IMR-90 (cell line): ENCODE measurements around the gene F2RL3. TPM values are rescaled to one million over a fixed set of nuclear protein-coding genes. Genes with fewer than 3 reads are reported as not detected.

Experiments used
- ATAC-seq: fragments of 200-7000 bp; cut with Tn5 transposase; 2 replicates; pipeline ENCODE4 v1.9.1; 2020; ENCODE audit warnings: low read depth, mild to moderate bottlenecking, moderate library complexity
- BruUV-seq: library from RNA; stranded (reverse); fragments of 400-500 nt; replicated peaks from 2 replicates; lab custom pipeline; 2021; lab: Mats Ljungman, UMichigan
- CTCF ChIA-PET: fragments of 300-600 bp; formaldehyde crosslinking; extraction: SDS; loops from one replicate; lab custom pipeline; 2021; ENCODE audit warnings: antibody characterized with exemption; lab: Yijun Ruan, JAX
- POLR2A ChIA-PET: fragments of 300-600 bp; sonication (Branson Sonifier 250); formaldehyde crosslinking; loops from one replicate; lab custom pipeline; 2022; ENCODE audit warnings: antibody characterized with exemption; ENCODE audit not compliant: unreplicated experiment; lab: Charles Lee
- DNase-seq: peaks from one replicate; pipeline ENCODE4 v3.0.0; 2013
- H2AFZ ChIP-seq: replicated peaks from 2 replicates; pipeline ENCODE3; 2013; ENCODE audit warnings: low read length, mild to moderate bottlenecking; ENCODE audit not compliant: poor library complexity
- H2AK5ac ChIP-seq: 2 replicates; pipeline ENCODE4 v1.6.1; 2013; ENCODE audit warnings: low read depth, low read length, inconsistent platforms
- H2AK9ac ChIP-seq: replicated peaks from 2 replicates; pipeline ENCODE3; 2013; ENCODE audit warnings: mild to moderate bottlenecking, low read depth, low read length, moderate library complexity; ENCODE audit not compliant: poor library complexity
- H2BK120ac ChIP-seq: 2 replicates; pipeline ENCODE4 v1.6.1; 2013; ENCODE audit warnings: low read depth, low read length, inconsistent platforms
- H2BK15ac ChIP-seq: 3 replicates; pipeline ENCODE4 v1.6.1; 2013; ENCODE audit warnings: low read depth, low read length, inconsistent platforms
- H2BK20ac ChIP-seq: 2 replicates; pipeline ENCODE4 v1.6.1; 2013; ENCODE audit warnings: low read depth, mild to moderate bottlenecking, inconsistent platforms, low read length, moderate library complexity
- H2BK5ac ChIP-seq: 2 replicates; pipeline ENCODE4 v1.6.1; 2013; ENCODE audit warnings: mild to moderate bottlenecking, low read depth, low read length, inconsistent platforms; ENCODE audit not compliant: poor library complexity, severe bottlenecking
- H3K14ac ChIP-seq: replicated peaks from 2 replicates; pipeline ENCODE4 v1.6.1; 2013; ENCODE audit warnings: low read depth, low read length, inconsistent platforms
- H3K18ac ChIP-seq: 2 replicates; pipeline ENCODE4 v1.6.1; 2013; ENCODE audit warnings: low read depth, low read length, control low read depth
- H3K23ac ChIP-seq: 2 replicates; pipeline ENCODE4 v1.6.1; 2013; ENCODE audit warnings: low read depth, low read length, inconsistent platforms
- H3K27ac ChIP-seq: 2 replicates; pipeline ENCODE4 v1.5.1; 2013; ENCODE audit warnings: mild to moderate bottlenecking, control low read depth, low read length; ENCODE audit not compliant: insufficient read depth
- H3K27me3 ChIP-seq: 2 replicates; pipeline ENCODE4 v1.6.1; 2013; ENCODE audit warnings: low read length; ENCODE audit not compliant: control insufficient read depth, insufficient read depth
- H3K36me3 ChIP-seq: 2 replicates; pipeline ENCODE4 v1.6.1; 2013; ENCODE audit warnings: low read length, mixed read lengths; ENCODE audit not compliant: control insufficient read depth, insufficient read depth
- H3K4ac ChIP-seq: 2 replicates; pipeline ENCODE4 v1.6.1; 2013; ENCODE audit warnings: low read depth, low read length, inconsistent platforms
- H3K4me1 ChIP-seq: 2 replicates; pipeline ENCODE4 v1.6.1; 2013; ENCODE audit warnings: low read length, mixed read lengths; ENCODE audit not compliant: control insufficient read depth, insufficient read depth
- H3K4me2 ChIP-seq: 2 replicates; pipeline ENCODE4 v1.6.1; 2013; ENCODE audit warnings: low read depth, mild to moderate bottlenecking, control low read depth, low read length, moderate library complexity
- H3K4me3 ChIP-seq: 2 replicates; pipeline ENCODE4 v1.5.1; 2013; ENCODE audit warnings: low read depth, mild to moderate bottlenecking, control low read depth, low read length, moderate library complexity; ENCODE audit not compliant: insufficient read depth
- H3K56ac ChIP-seq: 2 replicates; pipeline ENCODE4 v1.6.1; 2013; ENCODE audit warnings: low read length, inconsistent platforms; ENCODE audit not compliant: insufficient read depth; ENCODE audit errors: extremely low read depth
- H3K79me1 ChIP-seq, 2 experiments: 2 replicates each; pipeline ENCODE4 v1.6.1; 2013; ENCODE audit warnings: low read length in 2 of 2, inconsistent platforms in 1 of 2, low read depth in 1 of 2
- H3K9ac ChIP-seq: 2 replicates; pipeline ENCODE4 v1.6.1; 2013; ENCODE audit warnings: low read depth, low read length, control low read depth
- H3K9me1 ChIP-seq: 2 replicates; pipeline ENCODE4 v1.6.1; 2013; ENCODE audit warnings: low read length, inconsistent platforms; ENCODE audit not compliant: insufficient read depth
- H3K9me3 ChIP-seq: 2 replicates; pipeline ENCODE4 v1.6.1; 2013; ENCODE audit warnings: low read length; ENCODE audit not compliant: control insufficient read depth, insufficient read depth
- H4K20me1 ChIP-seq: 2 replicates; pipeline ENCODE4 v1.6.1; 2013; ENCODE audit warnings: low read length, inconsistent platforms; ENCODE audit not compliant: insufficient read depth
- H4K5ac ChIP-seq: 2 replicates; pipeline ENCODE4 v1.6.1; 2013; ENCODE audit warnings: mild to moderate bottlenecking, low read depth, low read length, control low read depth
- H4K8ac ChIP-seq, 2 experiments: 2 replicates each; pipeline ENCODE4 v1.6.1; 2013; ENCODE audit warnings: low read depth in 2 of 2, low read length in 2 of 2, control low read depth in 1 of 2, inconsistent platforms in 1 of 2
- H4K91ac ChIP-seq: 2 replicates; pipeline ENCODE4 v1.6.1; 2013; ENCODE audit warnings: low read depth, low read length, inconsistent platforms; ENCODE audit not compliant: insufficient read depth
- CTCF ChIP-seq: conservative IDR thresholded peaks from 2 replicates; pipeline ENCODE4 v1.5.1; 2012; ENCODE audit warnings: mild to moderate bottlenecking, low read depth, low read length, improper control_type of control experiment
- ELK1 ChIP-seq: fragments of 150-350 bp; IDR thresholded peaks from 2 replicates; pipeline ENCODE4 v1.6.1; 2016; ENCODE audit warnings: low read depth, mild to moderate bottlenecking, low read length, moderate library complexity, borderline replicate concordance
- MXI1 ChIP-seq: IDR thresholded peaks from 2 replicates; pipeline ENCODE4 v1.6.1; 2012; ENCODE audit warnings: low read depth, mild to moderate bottlenecking, low read length, moderate library complexity, borderline replicate concordance
- POLR2A ChIP-seq: IDR thresholded peaks from 2 replicates; pipeline ENCODE4 v1.6.1; 2012; ENCODE audit warnings: mild to moderate bottlenecking, low read depth, low read length
- RAD21 ChIP-seq: IDR thresholded peaks from 2 replicates; pipeline ENCODE4 v1.6.1; 2012; ENCODE audit warnings: low read length, improper control_type of control experiment
- RFX5 ChIP-seq: IDR thresholded peaks from 2 replicates; pipeline ENCODE4 v1.8.0; 2012; ENCODE audit warnings: low read depth, mild to moderate bottlenecking, low read length, moderate library complexity
- WGBS, 2 experiments: methylation state at CpG; one replicate each; pipeline versions ENCODE4 v1.1.5 to v1.1.7; 2013; ENCODE audit warnings: missing lambda C conversion rate in 2 of 2; ENCODE audit not compliant: insufficient read length in 1 of 2; ENCODE audit errors: extremely low coverage in 2 of 2; 5-methylcytosine and 5-hydroxymethylcytosine counted together
- dilution Hi-C: fragments of 300-500 bp; cut with HindIII; formaldehyde crosslinking; loops from one replicate; pipeline ENCODE4 v1.14.3; 2018; ENCODE audit warnings: low sequenced_read_pairs; ENCODE audit not compliant: unreplicated experiment
- in situ Hi-C: fragments of 300-500 bp; cut with MboI; formaldehyde crosslinking; loops from 3 replicates; pipeline ENCODE4 v1.14.3; 2019; ENCODE audit warnings: low sequenced_read_pairs, inconsistent platforms, mixed read lengths
- intact Hi-C: fragments of 100-400 bp; cut with micrococcal nuclease; formaldehyde crosslinking; loops from 2 replicates; pipeline ENCODE4 v1.10.0; 2022
- polyA plus RNA-seq, 3 experiments: library from polyadenylated mRNA; depleted of rRNA; stranded (reverse); fragments of >200 nt; gene quantifications; 2 replicates each; pipeline ENCODE4 v1.2.3, GENCODE V29; 2012; ENCODE audit warnings: low replicate concordance in 1 of 3
- total RNA-seq: library from RNA; depleted of rRNA; stranded (reverse); fragments of >200 nt; gene quantifications from 2 replicates; pipeline ENCODE4 v1.2.3, GENCODE V29; 2012

F2RL3 gene
- total and polyA plus RNA-seq, 2 of the 4 experiments (the other 2 are of a cell fraction) = 0.03 TPM; not detected in 1

- ATAC-seq = no peak
- H3K27ac ChIP-seq = no peak overlapping the region
- ChIA-PET CTCF (no interaction called here), POLR2A (no interaction called here)
- H3K4me3 ChIP-seq = no peak overlapping the region
- intact Hi-C loops = no loop called here
- in situ Hi-C loops = no loop called here
- no TSS peak for BruUV-seq
- no peak for TF ChIP-seq POLR2A
- no peak for TF ChIP-seq RAD21
- TF ChIP-seq RFX5 = no peak
- TF ChIP-seq CTCF = no peak
- TF ChIP-seq ELK1 = no peak
- no peak for TF ChIP-seq MXI1
- H3K9me3 ChIP-seq = no peaks in the 10 kb centered on the region
- H3K9me1 ChIP-seq = peaks cover 3% of the 10 kb centered on the region; the same call in 1 of the 2 replicates
- dilution Hi-C loops = no loop called here
- H2BK5ac ChIP-seq = no peak overlapping the region
- H3K27me3 ChIP-seq = no peaks in the 10 kb centered on the region
- H3K56ac ChIP-seq = no peak overlapping the region
- peaks cover 2% of the 10 kb centered on the region; the same call in 1 of the 2 replicates for H3K4me1 ChIP-seq
- no peak overlapping the region for H3K18ac ChIP-seq
- no peak overlapping the region for H2AFZ ChIP-seq
- H2AK5ac ChIP-seq = no peak overlapping the region
- H2BK120ac ChIP-seq = no peak overlapping the region
- no peak overlapping the region for H3K4me2 ChIP-seq
- no peak overlapping the region for H3K23ac ChIP-seq
- no peak overlapping the region for H3K9ac ChIP-seq
- no peaks in the 10 kb centered on the region for H4K20me1 ChIP-seq
- H4K8ac ChIP-seq = no peak overlapping the region
- no peak overlapping the region for H3K4ac ChIP-seq
- no peak overlapping the region for H4K91ac ChIP-seq
- H4K5ac ChIP-seq = no peak overlapping the region
- H2BK15ac ChIP-seq = no peak overlapping the region
- H2AK9ac ChIP-seq = no peak overlapping the region
- H3K36me3 ChIP-seq = peaks cover 46% of the 10 kb centered on the region
- no peak for DNase-seq
- peaks cover 8 to 23% of the 10 kb centered on the region in 2 experiments for H3K79me1 ChIP-seq
- H2BK20ac ChIP-seq = no peak overlapping the region
- WGBS, 2 experiments = 97% methylated on average over 5 of the region's 7 CpGs; no CpG with 5 or more reads in 1 of the 2 experiments
- no peak overlapping the region for H3K14ac ChIP-seq
Observed at GRCh38 chr19:16859626-16860025, 29.2 kb upstream of the F2RL3 start.
